SIG-M5 treated with dmso at 0.1 percent for 504 hours (cell line): ENCODE data around the gene IL11.

ENCODE experiments used
- DNase-seq: peaks from one replicate; lab custom pipeline; 2025; ENCODE audit not compliant: unreplicated experiment; lab: John Stamatoyannopoulos, UW

The IL11 gene

GRCh38 chr19:55373993-55374757, 3.9 kb upstream of the IL11 start:
- DNase-seq = no peak

- DNase-seq = no peak
Observed at GRCh38 chr19:55373306-55373992, 3.2 kb upstream of the IL11 start.

- no peak for DNase-seq
Observed at GRCh38 chr19:55372316-55373081, 2.2 kb upstream of the IL11 start.

GRCh38 chr19:55369653-55370304, 484 bp downstream of the IL11 start:
- DNase-seq = no peak

- no peak for DNase-seq
Observed at GRCh38 chr19:55368701-55369563, 1.3 kb downstream of the IL11 start.

- DNase-seq = no peak
Observed at GRCh38 chr19:55368106-55368505, 2.2 kb downstream of the IL11 start.

GRCh38 chr19:55366790-55367189, 3.5 kb downstream of the IL11 start:
- DNase-seq = no peak

GRCh38 chr19:55365964-55366363, 4.3 kb downstream of the IL11 start:
- no peak for DNase-seq

- no peak for DNase-seq
Observed at GRCh38 chr19:55365245-55365644, 5.0 kb downstream of the IL11 start.

- no peak for DNase-seq
Observed at GRCh38 chr19:55362990-55363716, 7.1 kb downstream of the IL11 start, which contains the start of gene GARIN5B. TSS of gene GARIN5B (minus strand) at chr19:55363260. CDS start at chr19:55363066, 194 bp downstream.

- DNase-seq = no peak
Observed at GRCh38 chr19:55362174-55362989, 7.9 kb downstream of the IL11 start.

- no peak for DNase-seq
Observed at GRCh38 chr19:55360902-55361301, 9.4 kb downstream of the IL11 start.

GRCh38 chr19:55358943-55359908, 11.0 kb downstream of the IL11 start:
- DNase-seq = no peak

GRCh38 chr19:55358493-55358892, 11.8 kb downstream of the IL11 start:
- DNase-seq = no peak

GRCh38 chr19:55355213-55355821, 14.9 kb downstream of the IL11 start:
- DNase-seq = no peak

GRCh38 chr19:55354698-55355212, 15.5 kb downstream of the IL11 start, which contains the start of gene COX6B2:
TSS of gene COX6B2 (minus strand) at chr19:55354719. CDS start at chr19:55354521, 198 bp downstream.
- no peak for DNase-seq
